HG02884 (cell line): Measurements from ENCODE around the gene LHX3.

Experiments
- ATAC-seq: cut with Tn5 transposase; IDR thresholded peaks from one replicate; pipeline ENCODE4 v1.9.1; 2021; ENCODE audit warnings: mild to moderate bottlenecking, moderate library complexity; ENCODE audit not compliant: unreplicated experiment

The LHX3 gene

DNA sequence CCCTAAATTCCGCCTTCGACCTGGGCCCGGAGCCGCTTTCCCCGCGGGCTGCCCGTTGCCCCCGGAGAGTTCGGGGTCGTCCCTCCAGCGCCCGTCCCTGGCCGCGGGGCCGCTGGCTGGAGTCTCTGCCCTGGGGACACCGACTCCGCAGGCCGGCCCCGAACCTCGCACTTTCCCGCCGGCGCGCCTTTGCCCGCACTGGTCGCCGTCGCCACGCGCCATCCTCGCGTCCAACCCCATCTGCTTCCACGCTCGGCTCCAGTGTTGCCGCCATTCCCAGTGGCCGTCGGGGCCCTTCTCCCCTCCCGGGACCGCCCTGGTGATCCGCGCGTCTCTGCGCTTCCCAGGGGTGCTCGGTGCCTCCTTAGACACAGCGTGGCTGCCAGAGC lies 11.0 kb downstream of the LHX3 start:
- no peak for ATAC-seq

DNA sequence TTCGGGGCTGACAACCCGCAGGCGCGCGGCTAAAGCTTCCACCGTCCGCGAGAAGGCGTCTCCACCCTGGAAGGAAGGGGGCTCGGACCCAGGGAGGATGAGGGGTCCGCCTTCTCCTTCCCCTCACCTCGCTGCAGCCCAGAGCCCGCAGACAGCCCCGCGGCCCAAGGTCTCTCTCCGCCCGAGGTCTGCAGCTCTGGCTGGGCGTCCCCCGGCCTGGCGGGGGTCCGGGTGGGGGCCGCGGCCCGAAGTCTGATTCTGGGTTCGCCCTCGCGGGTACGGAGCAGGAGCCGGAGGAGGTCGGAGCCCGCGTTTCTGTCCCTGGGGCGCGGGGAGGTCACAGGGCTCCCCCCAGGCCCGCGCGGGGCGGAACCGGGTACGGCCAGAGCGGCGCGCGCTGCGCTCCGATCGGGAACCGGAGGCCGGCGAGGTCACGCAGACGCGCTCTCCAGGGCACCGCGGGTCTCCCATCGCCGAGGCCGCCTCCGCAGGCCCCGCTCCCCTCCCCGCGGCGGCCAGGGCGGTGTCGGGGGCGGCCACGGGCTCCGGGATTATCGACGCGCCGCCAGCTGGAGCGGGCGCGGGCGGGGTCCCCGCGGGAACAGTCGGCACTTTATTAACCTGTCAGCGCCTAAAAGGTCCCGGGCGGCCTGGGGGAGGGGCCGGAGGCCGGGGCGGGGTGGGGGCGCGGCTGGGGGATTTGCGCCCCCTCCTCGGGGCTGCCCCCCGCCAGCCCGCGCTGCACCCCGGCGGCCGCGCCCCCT lies 11.6 kb downstream of the LHX3 start:
- ATAC-seq, result no peak

DNA sequence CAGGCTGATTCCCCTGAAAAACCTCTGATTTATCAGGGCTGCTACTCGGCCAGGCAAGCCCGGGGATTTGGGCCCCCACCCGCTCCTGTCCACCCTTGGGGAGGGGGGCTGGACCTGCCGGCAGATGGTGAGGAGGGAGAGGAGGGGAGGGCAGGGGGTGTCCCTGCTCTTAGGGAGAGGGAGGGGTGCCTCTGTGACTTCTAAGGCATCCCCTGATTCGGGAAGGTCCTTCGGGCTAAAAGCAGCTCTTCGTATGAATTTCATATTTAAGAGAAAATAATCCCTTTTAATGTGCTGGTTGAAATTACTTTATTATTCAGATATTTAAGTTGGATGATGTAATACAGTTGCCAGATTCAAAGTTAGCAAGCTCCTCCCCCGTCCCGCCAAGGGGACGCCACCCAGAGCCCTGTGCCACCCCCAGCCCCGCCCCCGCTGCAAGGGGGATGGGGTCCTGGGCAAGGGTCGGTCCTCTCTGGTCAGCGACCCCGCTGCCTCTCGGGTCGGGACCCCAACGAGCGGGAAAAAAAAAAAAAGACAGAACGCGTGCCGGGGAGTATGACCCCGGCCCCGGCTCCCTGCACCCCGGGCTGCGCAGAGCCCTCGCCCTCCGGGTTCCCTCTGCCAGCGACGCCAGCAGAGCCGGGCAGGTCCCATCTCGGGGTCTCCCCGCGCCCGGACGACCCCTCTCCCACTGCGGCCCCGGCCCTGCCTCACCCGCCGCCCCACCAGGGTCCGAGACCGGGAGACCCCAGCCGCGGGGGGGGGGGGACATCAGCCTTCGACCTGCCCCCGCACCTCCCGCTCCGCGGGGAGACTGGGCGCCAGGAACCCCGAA lies 12.4 kb downstream of the LHX3 start:
- ATAC-seq, result no peak

DNA sequence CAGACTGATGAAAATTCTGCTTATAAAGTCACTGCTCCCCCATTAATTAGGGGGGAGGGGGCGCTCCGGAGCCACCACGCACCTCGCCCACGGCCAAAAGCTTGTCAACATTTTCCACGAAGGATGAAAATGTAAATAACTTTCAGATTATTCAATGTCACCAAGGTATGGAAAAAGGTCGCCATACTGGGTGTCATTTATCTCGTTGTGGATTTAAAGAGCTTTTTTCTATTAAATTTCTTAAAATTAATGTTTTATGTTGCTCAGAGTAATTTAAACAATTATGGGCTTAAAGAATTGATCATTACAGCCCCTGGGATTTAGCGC lies 13.0 kb downstream of the LHX3 start:
- no peak for ATAC-seq

DNA sequence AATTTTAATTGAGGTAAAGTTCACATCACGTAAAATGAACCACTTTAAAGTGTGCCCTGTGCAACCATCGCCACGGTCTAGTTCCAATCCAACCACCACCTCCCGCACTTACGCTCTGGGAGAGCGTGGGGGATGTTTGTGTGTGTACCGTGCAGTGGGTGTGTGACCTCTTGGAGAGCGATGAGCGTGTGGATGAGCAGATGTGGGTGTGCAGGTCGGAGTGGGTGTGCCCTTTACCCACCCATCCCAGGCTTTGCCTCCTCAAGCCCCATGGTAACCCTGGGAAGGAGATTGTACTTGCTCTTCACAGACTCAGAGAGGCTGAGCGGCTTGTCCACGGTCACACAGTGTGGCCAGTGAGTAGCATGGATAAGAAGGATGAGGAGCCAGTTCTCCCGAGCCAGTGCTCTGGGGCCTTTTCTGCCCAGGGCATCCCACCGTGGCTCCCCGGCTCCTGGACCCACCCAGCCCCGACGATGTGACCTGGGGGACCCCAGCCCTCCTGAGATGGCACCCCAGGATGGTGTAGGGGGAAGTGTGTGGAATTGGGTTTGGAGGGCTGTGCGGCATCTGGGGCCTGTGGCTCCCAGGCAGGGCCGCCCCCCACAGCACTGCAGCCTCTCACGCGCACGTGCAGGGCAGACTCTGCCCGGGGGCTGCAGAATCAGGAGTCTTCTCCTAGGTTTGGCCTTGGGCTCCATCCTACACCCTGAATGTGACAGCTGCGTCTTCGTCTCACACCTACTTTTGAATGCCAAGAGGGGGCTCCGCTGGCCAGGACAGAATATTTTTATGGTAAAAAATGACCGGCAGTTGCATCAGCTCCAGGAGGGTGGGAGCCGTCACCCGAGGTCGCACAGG lies 13.6 kb downstream of the LHX3 start:
- ATAC-seq, result no peak

DNA sequence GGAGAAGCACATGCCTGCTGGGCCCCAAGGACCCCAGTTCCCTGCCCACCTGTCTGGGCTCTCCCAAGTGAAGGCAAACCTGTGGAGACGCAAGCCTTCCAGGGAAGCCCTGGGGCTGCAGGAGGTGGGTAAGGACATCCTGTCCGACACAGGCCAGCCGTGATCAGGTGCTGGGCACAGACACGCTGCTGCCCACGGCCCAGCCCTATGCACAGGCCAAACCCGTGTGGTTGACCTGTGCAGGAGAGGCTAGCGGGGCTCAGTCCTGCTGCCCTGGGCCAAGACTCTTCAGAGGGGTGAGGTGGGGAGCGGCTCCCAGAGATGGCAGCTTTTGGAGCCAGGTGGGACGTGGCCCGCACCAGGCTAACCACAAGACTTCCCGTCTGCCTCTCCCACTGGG lies 14.3 kb downstream of the LHX3 start:
- ATAC-seq, result no peak

DNA sequence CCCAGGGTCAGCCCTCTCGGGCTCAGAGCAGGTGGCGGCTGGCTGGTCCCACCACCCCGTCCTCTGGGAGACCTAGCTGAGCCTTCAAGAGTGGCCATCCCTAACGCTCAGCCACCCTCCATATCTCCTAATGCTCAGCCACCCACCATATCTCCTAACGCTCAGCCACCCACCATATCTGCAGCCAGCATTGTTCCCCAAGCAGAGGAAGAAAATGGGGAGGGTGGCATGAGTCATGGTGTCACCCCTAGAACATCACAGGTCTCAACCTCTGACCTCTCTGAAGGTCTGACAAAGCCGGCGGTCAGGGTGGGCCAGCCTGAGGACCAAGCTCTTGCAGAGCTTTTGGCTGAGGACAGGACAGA lies 14.7 kb downstream of the LHX3 start:
- ATAC-seq, result no peak

DNA sequence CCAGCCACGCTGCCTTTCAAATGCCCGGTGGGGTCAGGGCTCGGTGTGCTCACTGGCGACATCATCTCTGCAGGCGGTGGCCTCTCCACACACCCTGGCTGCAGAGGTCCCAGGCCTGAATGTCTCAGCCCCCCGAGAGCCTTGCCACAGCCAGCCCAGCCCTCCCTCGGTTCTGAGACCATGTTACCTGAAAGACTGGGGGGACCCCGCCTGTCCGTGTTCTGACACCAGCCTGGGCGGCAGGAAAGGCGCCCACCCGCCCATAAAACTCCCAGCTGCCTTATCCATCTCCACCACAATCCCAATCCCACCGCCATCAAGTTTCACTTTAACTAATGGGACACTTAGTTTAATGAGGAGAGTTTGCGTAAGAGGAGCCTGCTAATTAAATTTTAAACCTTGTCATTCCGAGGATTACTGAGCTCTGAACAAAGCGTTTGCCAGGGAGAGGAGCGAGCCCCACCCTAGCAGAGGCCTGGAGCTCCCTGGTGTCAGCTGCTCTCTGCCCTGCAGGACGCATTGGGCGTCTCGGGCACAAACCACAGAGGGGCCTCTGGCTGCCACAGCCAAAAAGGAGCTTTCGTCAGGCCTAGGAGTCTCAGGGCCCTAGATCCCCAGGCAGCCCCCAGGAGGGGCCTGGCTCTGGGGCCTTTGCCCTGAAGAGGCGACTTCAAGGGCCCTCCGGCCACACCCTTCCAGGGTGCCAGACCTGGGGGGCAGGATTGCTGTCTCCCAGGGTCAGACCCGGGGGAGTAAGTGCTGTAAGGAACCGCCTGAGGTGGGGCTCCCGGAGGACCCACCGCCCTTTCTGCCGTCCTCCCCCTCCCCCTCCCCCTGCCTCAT lies 15.3 kb downstream of the LHX3 start:
- ATAC-seq, result no peak

DNA sequence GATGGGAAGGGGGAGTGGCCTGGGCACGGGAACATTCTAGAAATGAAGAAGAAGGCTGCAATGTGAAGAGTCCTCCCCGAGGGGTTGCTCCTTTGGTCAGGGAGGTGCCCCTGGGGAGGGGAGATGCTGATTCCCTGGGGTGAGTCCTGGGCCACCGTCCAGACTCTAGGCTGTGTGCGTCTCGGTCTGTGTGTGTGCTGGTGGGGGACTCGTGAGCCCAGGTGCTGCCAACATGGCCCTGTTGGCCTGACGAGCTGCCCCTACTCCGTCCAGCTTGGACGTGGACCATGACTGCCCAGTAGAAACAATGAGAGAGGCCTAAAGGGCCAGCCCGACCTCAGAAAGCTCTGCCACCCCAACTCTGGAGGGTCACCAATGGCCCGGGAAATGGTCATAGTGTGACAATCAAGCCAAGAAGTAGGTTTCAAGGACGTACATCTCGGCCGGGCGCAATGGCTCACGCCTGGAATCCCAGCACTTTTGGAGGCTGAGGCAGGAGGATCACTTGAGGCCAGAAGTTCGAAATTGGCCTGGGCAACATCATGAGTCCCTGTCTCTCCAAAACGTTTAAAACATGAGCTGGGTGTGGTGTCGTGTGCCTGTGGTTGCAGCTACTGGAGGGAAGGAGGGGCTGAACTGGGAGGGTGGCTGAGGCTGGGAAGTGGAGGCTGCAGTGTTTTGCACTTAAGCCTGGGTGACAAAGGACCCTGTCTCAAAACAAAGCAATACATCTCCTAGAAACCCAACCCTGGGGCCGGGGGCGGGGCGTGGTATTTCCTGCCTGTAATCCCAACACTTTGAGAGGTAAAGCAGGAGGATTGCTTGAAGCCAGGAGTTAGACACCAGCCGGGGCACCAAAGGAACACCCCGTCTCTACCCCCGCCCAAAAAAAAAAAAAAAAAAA lies 17.0 kb downstream of the LHX3 start:
- ATAC-seq, result no peak

DNA sequence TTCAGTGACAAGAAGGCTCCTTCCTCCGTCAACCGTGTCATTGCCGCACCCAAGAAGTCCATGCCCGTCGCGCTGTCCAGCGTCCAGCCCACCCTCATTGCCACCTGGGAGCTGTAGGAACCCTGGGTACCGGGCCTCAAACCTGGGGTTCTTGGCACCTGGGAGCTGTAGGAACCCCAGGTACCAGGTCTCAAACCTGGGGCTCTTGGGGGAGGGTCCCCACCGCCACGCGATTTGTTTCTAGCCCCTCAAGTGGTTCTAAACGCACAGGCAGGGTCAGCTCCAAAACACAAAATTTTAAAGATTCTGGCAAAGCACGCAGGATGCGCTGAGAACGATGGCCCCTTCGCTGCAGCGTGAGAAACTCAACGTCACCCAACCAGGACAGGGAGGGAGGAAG lies 17.7 kb downstream of the LHX3 start:
- ATAC-seq, result no peak

DNA sequence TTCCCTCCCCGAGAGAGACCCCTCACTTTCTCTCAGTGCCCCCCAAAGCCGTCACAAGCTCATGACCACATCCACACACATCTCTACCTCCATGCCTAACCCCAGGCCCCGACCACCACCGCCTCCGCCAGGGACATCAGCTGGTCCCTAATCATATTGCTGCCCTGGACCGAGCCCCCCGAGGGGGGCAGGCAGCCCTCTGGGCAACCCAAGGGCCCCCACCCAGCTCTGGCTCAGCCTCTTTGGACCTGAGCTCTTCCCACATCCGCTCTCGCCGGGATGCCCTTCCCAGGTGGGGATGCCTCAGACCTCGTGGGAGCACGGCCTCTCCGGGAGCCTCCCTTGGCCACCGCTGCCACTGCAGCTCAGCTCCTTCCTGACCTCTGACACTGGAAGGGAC lies 18.5 kb downstream of the LHX3 start:
- no peak for ATAC-seq

DNA sequence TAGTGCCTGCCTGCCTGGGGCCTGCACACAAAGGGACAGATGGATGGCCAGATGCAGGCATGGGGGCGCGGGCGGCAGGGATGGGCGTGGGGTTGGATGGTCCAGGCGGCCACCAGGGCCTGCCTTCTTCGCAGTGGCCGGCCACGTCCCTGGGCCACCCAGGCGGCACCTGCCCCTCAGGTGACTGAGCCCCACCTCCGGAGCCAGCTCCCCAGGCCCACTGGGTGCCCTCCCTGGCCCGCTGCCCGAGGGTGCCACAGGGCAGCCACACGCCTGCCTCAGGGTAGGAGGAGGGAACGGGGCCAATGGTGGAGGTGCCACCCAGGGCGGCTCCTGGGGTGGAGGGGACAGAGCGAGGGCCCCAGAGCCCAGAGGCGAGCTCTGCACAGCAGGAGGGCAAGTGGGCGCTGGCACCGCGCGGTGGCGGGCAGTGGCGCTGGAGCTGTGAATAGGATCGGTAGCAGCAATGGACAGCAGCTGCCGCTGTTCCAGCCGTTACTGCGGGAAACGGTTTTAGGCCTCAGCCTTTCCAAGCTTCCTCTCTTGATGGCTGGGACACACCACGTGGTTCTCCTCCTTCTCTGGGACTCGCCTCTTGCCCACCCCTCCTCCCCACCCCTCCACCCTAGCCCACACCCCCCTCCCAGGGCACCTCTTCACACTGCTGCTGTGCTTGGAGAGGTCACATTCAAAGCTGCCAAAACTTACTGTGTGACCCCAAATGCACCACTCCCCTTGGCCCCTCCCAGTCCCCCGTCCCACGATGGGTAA lies 19.1 kb downstream of the LHX3 start:
- ATAC-seq, result no peak

DNA sequence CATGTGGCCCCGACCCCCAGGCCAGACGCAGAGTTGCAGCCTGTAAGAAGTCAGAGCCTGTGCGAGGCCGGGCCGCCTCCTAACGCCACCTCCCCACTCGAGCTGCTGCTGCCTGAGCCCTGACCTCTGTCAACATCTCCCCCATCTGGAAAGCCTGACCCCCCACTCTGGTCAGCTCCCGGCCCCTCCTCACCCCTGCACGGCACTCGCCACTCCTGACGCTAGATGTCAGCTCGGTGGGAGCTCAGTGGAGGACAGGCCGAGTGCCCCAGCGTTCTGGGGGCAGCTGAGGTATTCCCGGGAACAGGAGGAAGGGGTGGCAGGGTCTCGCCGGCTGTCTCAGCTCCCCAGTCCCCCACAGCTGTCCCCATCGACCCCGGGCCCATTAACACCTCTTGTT lies 19.9 kb downstream of the LHX3 start:
- no peak for ATAC-seq

DNA sequence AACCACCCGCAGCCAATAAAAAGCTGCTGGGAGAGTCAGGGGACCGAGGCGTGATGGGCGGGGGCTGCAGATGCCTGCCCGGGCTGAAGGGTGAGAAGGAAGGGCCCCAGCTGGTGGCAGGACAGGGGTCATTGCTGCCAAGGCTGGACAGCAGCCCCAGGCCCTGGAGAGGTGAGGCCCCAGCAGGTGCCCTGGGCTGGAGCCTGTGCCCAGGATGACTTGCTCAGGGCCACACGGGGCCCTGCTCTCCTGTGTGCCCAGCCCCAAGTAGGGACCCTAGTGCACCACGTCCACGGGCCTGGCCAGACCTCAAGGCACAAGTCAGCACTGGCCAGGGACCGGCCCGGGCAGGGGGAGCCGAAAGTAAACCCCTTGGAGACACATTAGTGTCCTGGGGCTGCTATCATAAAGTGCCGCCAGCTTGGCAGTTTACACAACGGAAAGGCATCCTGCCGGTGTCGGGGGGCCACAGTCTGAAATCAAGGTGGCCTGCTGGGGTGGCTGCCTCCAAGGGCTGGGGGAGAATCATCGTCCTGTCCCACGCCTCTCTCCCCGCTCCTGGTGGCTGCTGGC lies 22.0 kb downstream of the LHX3 start:
- ATAC-seq, result no peak

DNA sequence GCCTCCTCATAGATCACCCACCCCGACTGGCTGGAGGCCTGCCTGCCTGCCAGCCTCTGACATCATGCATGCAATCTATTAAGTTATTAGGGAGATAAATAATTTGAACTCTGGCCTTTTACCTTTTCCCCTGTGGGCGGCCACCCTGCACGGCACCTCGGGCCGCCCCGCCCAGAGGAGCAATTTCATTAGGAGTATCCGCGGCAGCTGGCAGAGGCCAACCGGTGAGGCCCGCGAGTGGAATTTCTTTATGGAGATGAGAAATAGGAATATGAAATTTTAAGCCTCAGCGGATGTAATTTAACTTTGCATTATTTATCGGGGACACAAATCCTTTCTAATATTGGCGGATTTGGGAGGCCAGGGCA lies 22.5 kb downstream of the LHX3 start:
- no peak for ATAC-seq

DNA sequence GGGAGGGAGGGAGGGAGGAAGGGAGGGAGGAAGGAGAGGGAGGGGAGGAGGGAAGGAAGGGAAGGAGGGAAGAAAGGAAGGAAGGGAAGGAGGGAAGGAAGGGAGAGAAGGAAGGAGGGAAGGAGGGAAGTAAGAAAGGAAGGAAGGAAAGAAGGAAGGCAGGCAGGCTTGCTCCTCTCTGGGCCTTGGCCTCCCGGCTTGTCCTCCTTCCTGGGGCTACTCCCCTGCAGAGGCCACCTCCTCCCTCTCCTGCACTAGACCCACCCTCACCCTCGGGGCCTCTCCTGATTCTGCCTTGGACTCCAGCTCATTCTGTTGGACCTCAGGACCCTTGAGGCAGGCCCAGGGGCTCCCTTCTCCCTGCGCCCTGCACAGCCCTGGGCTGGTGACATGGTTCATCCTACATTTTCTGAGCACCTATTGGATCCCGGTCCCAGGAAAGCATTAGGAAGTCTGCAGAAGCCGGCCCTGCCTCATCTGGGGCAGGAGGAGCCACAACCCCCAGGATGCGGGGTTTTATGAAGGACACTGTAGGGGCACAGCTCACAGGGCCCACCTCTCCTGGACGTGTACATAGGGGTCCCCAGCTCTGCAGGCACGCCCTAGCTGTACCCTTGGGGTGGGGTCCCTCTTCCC lies 23.0 kb downstream of the LHX3 start:
- ATAC-seq, result no peak

DNA sequence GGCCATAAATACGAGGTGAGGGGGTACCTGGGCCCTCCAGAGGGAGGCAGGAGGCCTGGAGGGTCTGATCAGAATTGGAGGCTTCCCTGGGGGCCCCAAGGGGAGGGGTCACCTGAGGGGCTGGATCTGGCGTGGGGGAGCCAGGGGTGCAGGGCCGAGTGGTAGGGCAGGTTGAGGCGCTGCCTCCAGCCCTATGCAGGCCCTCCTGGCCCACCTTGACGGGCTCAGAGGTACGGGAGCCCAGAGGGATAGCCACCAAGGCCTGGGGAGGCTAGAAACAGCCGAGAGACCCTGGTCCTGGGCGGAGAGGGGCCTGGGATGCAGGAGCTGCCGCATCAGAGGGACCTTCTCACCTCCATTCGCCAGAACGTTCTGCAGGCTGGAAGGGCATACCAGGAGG lies 24.3 kb downstream of the LHX3 start:
- ATAC-seq, result no peak

DNA sequence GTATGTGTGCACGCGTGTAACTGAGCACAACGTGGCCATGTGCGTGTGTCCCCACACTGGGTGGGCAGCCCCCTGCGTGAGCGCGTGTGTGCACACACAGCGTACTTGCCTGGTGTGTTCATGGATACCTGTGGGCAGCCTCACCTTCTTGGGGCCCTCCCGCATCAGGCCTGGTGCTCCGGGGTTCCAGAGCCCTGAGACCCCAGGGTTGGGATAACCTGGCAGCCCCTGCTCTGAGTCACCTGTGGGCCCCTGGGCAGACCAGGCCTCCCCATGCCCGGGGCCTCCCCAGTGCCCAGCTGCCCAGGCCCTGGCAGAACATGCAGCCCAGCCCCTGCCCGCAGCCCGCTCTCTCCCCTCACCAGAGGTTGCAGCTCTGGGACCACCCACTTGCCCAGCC lies 25.2 kb downstream of the LHX3 start:
- no peak for ATAC-seq
